ENCODE measurements around the gene ODC1. TPM values are rescaled to one million over a fixed set of nuclear protein-coding genes. Genes with fewer than 3 reads are reported as not detected.

The ODC1 gene
- total RNA-seq, 1 experiment from 2014 or later: 277 TPM

- Histone ChIP-seq H3K27me3 (replicated peaks; ENCODE audit: control insufficient read depth, insufficient read depth, low read length) (no peaks in the 10 kb centered on the region), H3K9me3 (no peaks in the 10 kb centered on the region), H3K36me3 (ENCODE audit: control insufficient read depth, insufficient read depth, low read length) (no peaks in the 10 kb centered on the region), H3K4me3 (ENCODE audit: low read depth, low read length) (peak overlapping the region; percentile 33), H3K4me1 (peaks cover 18% of the 10 kb centered on the region)
- no peak overlapping the region for H3K27ac Mint-ChIP-seq (ENCODE audit: unreplicated experiment)
- H3K36me3 Mint-ChIP-seq (ENCODE audit: insufficient read depth, unreplicated experiment): peaks cover under 1% of the 10 kb centered on the region
- no peak for DNase-seq
- H3K9me3 Mint-ChIP-seq (ENCODE audit: unreplicated experiment): no peaks in the 10 kb centered on the region
- H3K4me1 Mint-ChIP-seq (ENCODE audit: low read depth, unreplicated experiment): peaks cover 8% of the 10 kb centered on the region
- TF ChIP-seq CTCF (IDR thresholded peaks at IDR 0.05; ENCODE audit: insufficient read depth in 1 of 2, low read depth in 1 of 2, low read length in 1 of 2, severe bottlenecking in 1 of 2, unreplicated experiment in 1 of 2): no peak
- BruUV-seq (replicated peaks): no TSS peak
- ChIA-PET CTCF (interaction anchor here (0.6 to 5.2 kb wide), 6 partner anchors 15 to 360 kb away, joined by 3 to 69 read pairs (median 4); no protein-coding TSS in a partner anchor), POLR2A (interaction anchor here (0.6 kb wide), 1 partner anchor 360 kb away, joined by 7 read pairs; no protein-coding TSS in a partner anchor)
- intact Hi-C loops (cut with micrococcal nuclease; ENCODE audit: unreplicated experiment): loop anchor here (10.0 kb wide), 2 partner anchors 158 to 618 kb away; no protein-coding TSS in a partner anchor
- peak overlapping the region; percentile 49 for H3K4me3 Mint-ChIP-seq (ENCODE audit: unreplicated experiment)
- H3K27me3 Mint-ChIP-seq (ENCODE audit: insufficient read depth, unreplicated experiment): no peaks in the 10 kb centered on the region
Measured at GRCh38 chr2:10432311-10433181, 15.6 kb downstream of the ODC1 start.

GRCh38 chr2:10431797-10432196, 16.3 kb downstream of the ODC1 start:
- H3K4me3 ChIP-seq (ENCODE audit: low read depth, low read length): 0 out of 2 replicates have a peak overlapping the region, but pooled peaks have one; percentile 3
- no peaks in the 10 kb centered on the region for H3K27me3 ChIP-seq (replicated peaks; ENCODE audit: control insufficient read depth, insufficient read depth, low read length)
- peaks cover 18% of the 10 kb centered on the region for H3K4me1 ChIP-seq
- no peaks in the 10 kb centered on the region for H3K9me3 ChIP-seq
- H3K4me3 Mint-ChIP-seq (ENCODE audit: unreplicated experiment): peak overlapping the region; percentile 49
- intact Hi-C loops (cut with micrococcal nuclease; ENCODE audit: unreplicated experiment): loop anchor here (10.0 kb wide), 2 partner anchors 157 to 617 kb away; no protein-coding TSS in a partner anchor
- H3K36me3 Mint-ChIP-seq (ENCODE audit: insufficient read depth, unreplicated experiment): no peaks in the 10 kb centered on the region
- H3K27ac Mint-ChIP-seq (ENCODE audit: unreplicated experiment): no peak overlapping the region
- H3K36me3 ChIP-seq (ENCODE audit: control insufficient read depth, insufficient read depth, low read length): no peaks in the 10 kb centered on the region
- ChIA-PET POLR2A (no interaction called here), CTCF (no interaction called here)
- H3K4me1 Mint-ChIP-seq (ENCODE audit: low read depth, unreplicated experiment): peaks cover 8% of the 10 kb centered on the region
- BruUV-seq (replicated peaks): no TSS peak
- TF ChIP-seq CTCF (IDR thresholded peaks at IDR 0.05; ENCODE audit: insufficient read depth in 1 of 2, low read depth in 1 of 2, low read length in 1 of 2, severe bottlenecking in 1 of 2, unreplicated experiment in 1 of 2): no peak
- no peaks in the 10 kb centered on the region for H3K27me3 Mint-ChIP-seq (ENCODE audit: insufficient read depth, unreplicated experiment)
- H3K9me3 Mint-ChIP-seq (ENCODE audit: unreplicated experiment): no peaks in the 10 kb centered on the region
- no peak for DNase-seq

GRCh38 chr2:10430886-10431622, 17.1 kb downstream of the ODC1 start:
- ChIA-PET CTCF (interaction anchor here (0.7 kb wide), 1 partner anchor 361 kb away, joined by 4 read pairs; no protein-coding TSS in a partner anchor), POLR2A (no interaction called here)
- Mint-ChIP-seq H3K27ac (ENCODE audit: unreplicated experiment) (no peak overlapping the region), H3K4me1 (ENCODE audit: low read depth, unreplicated experiment) (peaks cover 8% of the 10 kb centered on the region), H3K4me3 (ENCODE audit: unreplicated experiment) (no peak overlapping the region), H3K36me3 (ENCODE audit: insufficient read depth, unreplicated experiment) (no peaks in the 10 kb centered on the region), H3K27me3 (ENCODE audit: insufficient read depth, unreplicated experiment) (no peaks in the 10 kb centered on the region), H3K9me3 (ENCODE audit: unreplicated experiment) (no peaks in the 10 kb centered on the region)
- BruUV-seq (replicated peaks): TSS peak; percentile 43
- no peak for TF ChIP-seq CTCF (IDR thresholded peaks at IDR 0.05; ENCODE audit: insufficient read depth in 1 of 2, low read depth in 1 of 2, low read length in 1 of 2, severe bottlenecking in 1 of 2, unreplicated experiment in 1 of 2)
- H3K4me1 ChIP-seq: peaks cover 18% of the 10 kb centered on the region
- H3K4me3 ChIP-seq (ENCODE audit: low read depth, low read length): no peak overlapping the region
- intact Hi-C loops (cut with micrococcal nuclease; ENCODE audit: unreplicated experiment): loop anchor here (10.0 kb wide), 2 partner anchors 156 to 616 kb away; no protein-coding TSS in a partner anchor
- no peak for DNase-seq
- H3K9me3 ChIP-seq: no peaks in the 10 kb centered on the region
- no peaks in the 10 kb centered on the region for H3K36me3 ChIP-seq (ENCODE audit: control insufficient read depth, insufficient read depth, low read length)
- H3K27me3 ChIP-seq (replicated peaks; ENCODE audit: control insufficient read depth, insufficient read depth, low read length): no peaks in the 10 kb centered on the region
